GDM1 (cell line): ENCODE results near the gene BAZ1B.
"Not testable (repeated sequence)": the region's sequence is repeated elsewhere in the genome, so short reads cannot be mapped to it uniquely, and the experiment has no call there.

ENCODE experiments used
- DNase-seq: peaks from one replicate; lab custom pipeline; 2025; lab: John Stamatoyannopoulos, UW

Gene BAZ1B

GRCh38 chr7:73538510-73538909 is 16.4 kb upstream of the BAZ1B start:
- DNase-seq, result not testable (repeated sequence)

GRCh38 chr7:73537051-73537450 is 15.0 kb upstream of the BAZ1B start:
- DNase-seq, result no peak

- no peak for DNase-seq
Observed at GRCh38 chr7:73536479-73536878, 14.4 kb upstream of the BAZ1B start.

GRCh38 chr7:73535918-73536317 is 13.8 kb upstream of the BAZ1B start:
- not testable (repeated sequence) for DNase-seq

- DNase-seq, result no peak
Observed at GRCh38 chr7:73533742-73534141, 11.6 kb upstream of the BAZ1B start.

- no peak for DNase-seq
Observed at GRCh38 chr7:73532224-73532623, 10.1 kb upstream of the BAZ1B start.

GRCh38 chr7:73530800-73531199 is 8.7 kb upstream of the BAZ1B start:
- no peak for DNase-seq

- DNase-seq, result no peak
Observed at GRCh38 chr7:73526896-73527821, 5.1 kb upstream of the BAZ1B start.

- DNase-seq, result not testable (repeated sequence)
Observed at GRCh38 chr7:73526158-73526494, 4.0 kb upstream of the BAZ1B start.

GRCh38 chr7:73521636-73522104 is 423 bp downstream of the BAZ1B start:
- no peak for DNase-seq

GRCh38 chr7:73520673-73521635 is 1.1 kb downstream of the BAZ1B start:
- no peak for DNase-seq

- no peak for DNase-seq
Observed at GRCh38 chr7:73519867-73520672, 2.0 kb downstream of the BAZ1B start.

GRCh38 chr7:73518470-73518869 is 3.6 kb downstream of the BAZ1B start:
- DNase-seq, result no peak

- no peak for DNase-seq
Observed at GRCh38 chr7:73517241-73517995, 4.7 kb downstream of the BAZ1B start.

GRCh38 chr7:73515178-73515577 is 6.9 kb downstream of the BAZ1B start:
- DNase-seq, result no peak

GRCh38 chr7:73512018-73512780 is 9.9 kb downstream of the BAZ1B start:
- DNase-seq, result no peak

GRCh38 chr7:73509463-73509862 is 12.6 kb downstream of the BAZ1B start:
- no peak for DNase-seq

GRCh38 chr7:73507556-73507955 is 14.5 kb downstream of the BAZ1B start:
- DNase-seq, result no peak

- no peak for DNase-seq
Observed at GRCh38 chr7:73504920-73505319, 17.2 kb downstream of the BAZ1B start.

- DNase-seq, result no peak
Observed at GRCh38 chr7:73504017-73504416, 18.1 kb downstream of the BAZ1B start.
